ENCODE measurements around the gene ADGRL1. TPM values are rescaled to one million over a fixed set of nuclear protein-coding genes. Genes with fewer than 3 reads are reported as not detected.

ADGRL1 gene
- total RNA-seq, 1 experiment from 2014 or later, result 117 TPM

DNA sequence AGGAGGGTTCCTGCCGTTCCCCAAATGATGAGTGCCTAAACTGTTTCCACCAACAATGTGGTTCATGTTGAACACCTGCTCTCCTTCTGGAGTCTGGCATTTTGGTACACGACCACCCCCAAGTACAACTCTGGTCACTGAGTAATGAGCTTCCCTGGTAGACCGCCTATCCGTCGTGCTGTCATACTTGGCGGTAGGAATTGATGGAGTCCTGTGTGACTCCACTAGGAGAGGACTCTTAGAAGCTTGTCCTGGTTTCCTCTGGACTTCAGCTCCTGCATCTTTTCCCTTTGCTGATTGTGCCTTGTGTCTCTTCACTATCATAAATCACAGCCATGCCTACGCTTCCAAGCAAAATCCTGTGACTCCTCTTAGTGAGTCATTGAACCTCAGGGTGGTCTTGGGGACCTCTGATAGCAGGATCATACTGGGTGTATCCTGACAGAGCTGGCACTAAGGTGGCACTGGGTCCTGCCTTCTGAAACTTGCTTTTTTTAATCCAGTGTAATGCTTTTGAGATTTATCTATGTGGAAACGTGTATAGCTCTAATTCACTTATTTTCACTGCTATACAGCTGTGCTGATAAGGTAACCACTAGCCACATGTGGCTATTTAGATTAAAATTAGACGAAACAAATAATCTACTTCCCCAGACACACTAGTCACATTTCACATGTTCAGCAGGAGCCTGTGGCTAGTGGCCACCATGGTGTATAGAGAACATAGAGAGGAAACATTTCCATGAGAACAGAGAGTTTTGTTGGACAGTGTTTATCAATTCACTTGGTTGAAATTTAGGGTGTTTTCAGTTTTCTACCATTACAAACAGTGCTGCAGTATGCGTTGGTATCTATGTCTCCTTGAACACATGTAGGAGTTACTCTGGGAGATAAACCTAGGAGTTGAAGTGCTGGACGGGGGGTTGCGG, 63.4 kb downstream of the ADGRL1 start:
- Histone ChIP-seq H3K14ac (ENCODE audit: insufficient read depth, low read length) (no peak overlapping the region), H3K27ac (ENCODE audit: insufficient read length, low read depth, low read length) (no peak overlapping the region), H4K20me1 (ENCODE audit: control insufficient read depth, insufficient read depth, insufficient read length) (no peaks in the 10 kb centered on the region), H4K5ac (ENCODE audit: insufficient read length, low read depth, low read length) (no peak overlapping the region), H2BK120ac (ENCODE audit: low read depth, low read length, poor library complexity, severe bottlenecking) (no peak overlapping the region), H3K4me2 (ENCODE audit: insufficient read depth, insufficient read length, low read length) (no peak overlapping the region), H2AK5ac (ENCODE audit: insufficient read length, low read length) (no peak overlapping the region), H3K4me1 (ENCODE audit: insufficient read depth, low read length) (no peaks in the 10 kb centered on the region), H2BK15ac (ENCODE audit: low read depth, low read length) (no peak overlapping the region), H3T11ph (ENCODE audit: low read length) (no peak overlapping the region), H3K23ac (ENCODE audit: insufficient read length, low read depth, low read length) (no peak overlapping the region), H2BK20ac (ENCODE audit: low read depth, low read length, poor library complexity, severe bottlenecking) (no peak overlapping the region), H3K79me2 (ENCODE audit: insufficient read depth, low read length) (no peaks in the 10 kb centered on the region), H4K8ac (replicated peaks; ENCODE audit: insufficient read length, low read depth, low read length) (no peak overlapping the region), H3K9me3 (ENCODE audit: control insufficient read depth, low read depth, low read length) (no peaks in the 10 kb centered on the region), H3K18ac (ENCODE audit: insufficient read length, low read depth, low read length) (no peak overlapping the region), H3K56ac (ENCODE audit: insufficient read length, low read depth, low read length) (no peak overlapping the region), H3K79me1 (ENCODE audit: insufficient read depth, low read depth, low read length, poor library complexity, severe bottlenecking) (no peaks in the 10 kb centered on the region), H2AFZ (ENCODE audit: low read length) (no peak overlapping the region), H2BK5ac (ENCODE audit: insufficient read length, low read length) (no peak overlapping the region), H3K27me3 (ENCODE audit: insufficient read depth, low read length) (no peaks in the 10 kb centered on the region), H3K9ac (ENCODE audit: extremely low read depth, insufficient read length, low read length) (no peak overlapping the region), H4K91ac (ENCODE audit: insufficient read length, low read depth, low read length) (no peak overlapping the region), H3K4ac (ENCODE audit: low read depth, low read length) (no peak overlapping the region), H2BK12ac (ENCODE audit: insufficient read length, low read depth, low read length) (no peak overlapping the region), H3K23me2 (ENCODE audit: insufficient read length, low read depth, low read length, poor library complexity, severe bottlenecking) (no peaks in the 10 kb centered on the region)
- DNase-seq, result no peak
- no peaks in the 10 kb centered on the region for H3K36me3 Mint-ChIP-seq (ENCODE audit: insufficient read depth in 1 of 3, low read depth in 3 of 3)
- no peaks in the 10 kb centered on the region for H3K9me3 Mint-ChIP-seq
- no CpG with 5 or more reads among the region's 12 CpGs for WGBS (ENCODE audit: extremely low coverage, insufficient read length, low lambda C conversion rate)
- H3K27me3 Mint-ChIP-seq (ENCODE audit: low read depth), result no peaks in the 10 kb centered on the region; the same call in 1 of the 2 replicates
- H3K4me3 Mint-ChIP-seq, result no peak overlapping the region; a peak in 1 of 5 replicates
- peaks cover 8 to 10% of the 10 kb centered on the region in 2 experiments; a peak in 3 of 4 replicates for H3K4me1 Mint-ChIP-seq
- H3K27ac Mint-ChIP-seq, result no peak overlapping the region
- TF ChIP-seq, protein P1, sequence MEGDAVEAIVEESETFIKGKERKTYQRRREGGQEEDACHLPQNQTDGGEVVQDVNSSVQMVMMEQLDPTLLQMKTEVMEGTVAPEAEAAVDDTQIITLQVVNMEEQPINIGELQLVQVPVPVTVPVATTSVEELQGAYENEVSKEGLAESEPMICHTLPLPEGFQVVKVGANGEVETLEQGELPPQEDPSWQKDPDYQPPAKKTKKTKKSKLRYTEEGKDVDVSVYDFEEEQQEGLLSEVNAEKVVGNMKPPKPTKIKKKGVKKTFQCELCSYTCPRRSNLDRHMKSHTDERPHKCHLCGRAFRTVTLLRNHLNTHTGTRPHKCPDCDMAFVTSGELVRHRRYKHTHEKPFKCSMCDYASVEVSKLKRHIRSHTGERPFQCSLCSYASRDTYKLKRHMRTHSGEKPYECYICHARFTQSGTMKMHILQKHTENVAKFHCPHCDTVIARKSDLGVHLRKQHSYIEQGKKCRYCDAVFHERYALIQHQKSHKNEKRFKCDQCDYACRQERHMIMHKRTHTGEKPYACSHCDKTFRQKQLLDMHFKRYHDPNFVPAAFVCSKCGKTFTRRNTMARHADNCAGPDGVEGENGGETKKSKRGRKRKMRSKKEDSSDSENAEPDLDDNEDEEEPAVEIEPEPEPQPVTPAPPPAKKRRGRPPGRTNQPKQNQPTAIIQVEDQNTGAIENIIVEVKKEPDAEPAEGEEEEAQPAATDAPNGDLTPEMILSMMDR (conservative IDR thresholded peaks at IDR 0.05), result no peak

Measured in H9 (cell line).